GM12873 (cell line): ENCODE data around the gene CFAP299.
A peak's percentile ranks its signal among the peaks of the same experiment; 100 is the strongest.

Experiments used
- TF ChIP-seq, protein P1 (sequence below): IDR thresholded peaks from 2 replicates; pipeline ENCODE4 v1.5.1; 2012; ENCODE audit warnings: low read depth, mild to moderate bottlenecking, moderate library complexity, low read length, control low read depth; ENCODE audit not compliant: insufficient read depth; ENCODE audit errors: missing control alignments

Gene CFAP299

DNA sequence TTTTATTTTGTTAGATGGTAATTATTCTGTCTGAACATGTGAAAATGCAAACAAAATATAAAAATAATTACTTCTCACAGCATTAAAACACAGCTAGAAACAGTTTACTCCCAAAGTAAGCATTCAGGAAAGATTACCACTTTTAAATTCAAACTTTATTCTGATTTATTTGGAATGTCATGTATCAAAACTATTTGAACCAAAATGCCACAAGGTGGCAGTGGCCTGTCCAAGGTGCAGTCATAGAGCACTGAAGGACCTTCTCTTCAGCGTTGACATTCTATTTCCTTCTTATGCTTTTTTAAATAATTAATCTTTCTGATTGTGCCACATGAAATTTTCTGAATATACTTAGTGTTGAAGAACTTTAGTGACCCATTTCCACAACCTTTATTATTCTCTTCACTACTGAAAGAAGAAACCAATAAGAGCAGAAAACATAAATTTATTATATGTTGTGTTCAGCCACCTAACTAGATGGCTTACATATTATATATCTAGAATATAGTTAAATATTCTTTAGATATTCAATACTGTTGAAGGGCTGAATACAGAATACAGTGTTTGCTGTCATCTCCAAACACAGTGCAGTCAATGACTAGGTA is 283.6 kb downstream of the CFAP299 start:
- TF ChIP-seq, protein P1, sequence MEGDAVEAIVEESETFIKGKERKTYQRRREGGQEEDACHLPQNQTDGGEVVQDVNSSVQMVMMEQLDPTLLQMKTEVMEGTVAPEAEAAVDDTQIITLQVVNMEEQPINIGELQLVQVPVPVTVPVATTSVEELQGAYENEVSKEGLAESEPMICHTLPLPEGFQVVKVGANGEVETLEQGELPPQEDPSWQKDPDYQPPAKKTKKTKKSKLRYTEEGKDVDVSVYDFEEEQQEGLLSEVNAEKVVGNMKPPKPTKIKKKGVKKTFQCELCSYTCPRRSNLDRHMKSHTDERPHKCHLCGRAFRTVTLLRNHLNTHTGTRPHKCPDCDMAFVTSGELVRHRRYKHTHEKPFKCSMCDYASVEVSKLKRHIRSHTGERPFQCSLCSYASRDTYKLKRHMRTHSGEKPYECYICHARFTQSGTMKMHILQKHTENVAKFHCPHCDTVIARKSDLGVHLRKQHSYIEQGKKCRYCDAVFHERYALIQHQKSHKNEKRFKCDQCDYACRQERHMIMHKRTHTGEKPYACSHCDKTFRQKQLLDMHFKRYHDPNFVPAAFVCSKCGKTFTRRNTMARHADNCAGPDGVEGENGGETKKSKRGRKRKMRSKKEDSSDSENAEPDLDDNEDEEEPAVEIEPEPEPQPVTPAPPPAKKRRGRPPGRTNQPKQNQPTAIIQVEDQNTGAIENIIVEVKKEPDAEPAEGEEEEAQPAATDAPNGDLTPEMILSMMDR: peak; percentile 32

DNA sequence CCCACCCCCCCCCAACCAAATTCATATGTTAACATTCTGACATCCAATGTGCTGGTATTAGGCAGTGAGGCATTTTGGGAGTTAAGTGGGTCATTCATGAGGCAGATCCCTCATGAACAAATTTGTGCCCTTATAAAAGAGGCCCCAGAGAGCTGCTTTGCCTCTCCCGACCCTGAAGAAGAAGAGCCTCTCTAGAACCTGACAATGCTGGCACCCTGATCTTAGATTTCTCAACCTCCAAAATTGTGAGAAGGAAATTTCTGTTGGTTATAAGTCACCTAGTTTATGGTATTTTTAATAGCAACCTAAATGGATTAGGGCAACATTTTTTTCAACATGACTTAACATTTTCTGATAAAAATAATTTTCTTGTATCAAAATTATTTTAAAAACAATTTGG is 296.3 kb downstream of the CFAP299 start:
- TF ChIP-seq, protein P1: no peak

DNA sequence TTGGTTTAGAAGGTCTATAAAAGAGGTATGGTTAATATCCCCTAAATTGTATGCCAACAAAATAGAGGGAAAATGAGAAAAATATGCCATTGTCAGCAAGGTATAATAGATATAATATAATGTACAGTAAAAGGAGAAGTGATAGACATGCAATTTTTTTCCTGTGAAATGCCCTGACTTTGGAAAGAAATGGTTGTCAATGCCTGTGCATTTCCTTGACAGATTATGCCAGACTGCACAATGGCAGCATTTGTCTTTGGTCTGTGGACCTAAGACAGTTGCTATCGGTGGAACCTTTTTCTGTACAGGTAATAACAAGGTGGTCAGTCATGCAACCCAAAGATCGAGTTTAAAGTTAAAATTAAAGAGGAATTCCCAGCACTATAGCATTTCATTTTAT is 301.7 kb downstream of the CFAP299 start:
- TF ChIP-seq, protein P1: no peak

DNA sequence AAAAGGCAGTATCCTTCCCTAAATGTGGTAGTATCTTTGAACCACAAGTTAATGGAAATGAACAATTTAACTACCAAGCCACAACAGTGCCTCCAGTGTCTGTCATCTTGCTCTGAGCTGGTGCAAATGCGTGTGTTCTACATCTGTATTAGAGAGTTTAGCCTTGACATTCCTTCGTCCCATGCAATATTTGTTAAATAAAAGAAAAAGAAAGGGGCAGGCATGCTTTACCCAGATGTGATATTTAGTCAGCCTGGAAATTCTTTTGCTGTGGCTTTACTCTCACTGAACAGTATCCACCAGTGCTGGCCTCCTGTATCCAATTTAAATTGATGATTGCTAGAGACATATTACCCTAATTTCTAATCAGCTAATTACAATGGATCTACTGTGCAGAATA is 310.5 kb downstream of the CFAP299 start:
- TF ChIP-seq, protein P1: no peak

DNA sequence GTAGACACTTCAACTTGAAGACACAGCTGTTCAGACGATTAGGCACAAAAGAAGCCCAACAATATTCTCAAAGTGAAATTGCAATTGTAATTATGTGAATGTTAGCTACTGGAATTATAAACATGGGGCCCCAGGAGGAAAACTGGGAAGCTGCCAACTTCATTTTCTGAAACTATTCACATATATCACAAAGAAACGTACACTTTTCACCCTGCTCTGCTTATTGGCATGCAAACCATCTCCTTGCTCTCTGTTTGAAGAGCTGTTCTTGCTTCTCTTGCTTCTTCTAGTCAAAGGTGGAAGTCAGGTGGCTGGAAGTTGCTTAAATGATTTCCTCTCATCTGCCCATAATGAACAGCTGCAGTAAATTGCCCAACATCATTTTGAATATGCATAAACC is 320.1 kb downstream of the CFAP299 start:
- TF ChIP-seq, protein P1: no peak

DNA sequence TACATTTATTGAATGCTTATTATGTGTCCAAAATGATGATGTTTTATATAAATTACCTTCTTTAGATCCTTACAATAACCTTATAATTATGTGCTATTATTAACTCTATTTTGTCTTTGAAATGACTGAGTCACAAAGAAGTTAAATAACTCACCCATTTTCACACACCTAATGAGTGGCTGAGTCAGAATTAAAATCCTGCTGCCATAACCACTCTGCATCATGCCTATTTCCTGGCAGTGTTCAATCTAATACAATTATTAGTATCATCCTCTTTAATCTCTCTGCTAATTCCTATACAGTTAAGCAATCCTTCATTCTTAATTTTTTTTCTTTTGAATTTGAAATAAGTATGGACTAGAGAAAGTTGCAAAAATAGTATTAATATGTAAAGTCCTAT is 342.9 kb downstream of the CFAP299 start:
- TF ChIP-seq, protein P1: no peak

DNA sequence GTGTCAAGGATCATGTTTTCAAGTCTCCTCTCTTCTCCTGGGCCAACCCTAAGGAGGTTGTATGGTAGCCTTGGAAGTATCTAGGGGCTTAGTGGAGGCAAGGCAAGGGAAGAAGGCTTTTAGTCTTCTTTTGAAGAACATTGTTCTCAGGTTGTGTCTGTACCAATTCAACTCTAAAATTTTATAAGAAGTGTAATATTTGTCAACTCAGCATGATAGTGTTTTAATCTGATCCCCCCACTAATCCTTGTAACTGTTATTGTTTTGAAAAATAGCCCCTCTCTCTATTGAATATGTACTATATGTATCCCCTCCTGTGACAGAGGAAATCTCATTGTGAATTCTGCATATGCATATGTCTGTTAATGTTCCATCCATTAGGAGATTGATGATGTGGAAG is 345.4 kb downstream of the CFAP299 start:
- TF ChIP-seq, protein P1: no peak
